NCI-H1048 (cell line): ENCODE results near the gene CD2BP2.
"Not testable (repeated sequence)": the region's sequence is repeated elsewhere in the genome, so short reads cannot be mapped to it uniquely, and the experiment has no call there.

ENCODE experiments used
- DNase-seq: peaks from one replicate; lab custom pipeline; 2025; lab: John Stamatoyannopoulos, UW

CD2BP2 gene

DNA sequence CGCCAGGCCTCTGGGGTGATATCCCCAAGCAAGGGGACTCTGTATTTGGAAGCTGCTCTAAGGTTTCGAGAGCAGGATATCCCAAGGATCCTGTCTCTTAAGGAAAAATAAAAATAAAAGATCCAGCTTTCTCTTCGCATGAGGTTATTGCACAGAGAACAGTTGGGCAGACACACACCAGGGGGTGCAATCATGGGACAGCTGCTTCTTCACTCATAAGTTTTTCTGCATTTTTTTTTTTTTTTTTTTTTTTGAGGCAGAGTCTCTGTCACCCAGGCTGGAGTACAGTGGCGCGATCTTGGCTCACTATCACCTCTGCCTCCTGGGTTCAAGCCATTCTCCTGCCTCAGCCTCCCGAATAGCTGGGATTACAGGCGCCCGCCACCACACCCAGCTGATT is 13.1 kb downstream of the CD2BP2 start:
- DNase-seq = not testable (repeated sequence)

DNA sequence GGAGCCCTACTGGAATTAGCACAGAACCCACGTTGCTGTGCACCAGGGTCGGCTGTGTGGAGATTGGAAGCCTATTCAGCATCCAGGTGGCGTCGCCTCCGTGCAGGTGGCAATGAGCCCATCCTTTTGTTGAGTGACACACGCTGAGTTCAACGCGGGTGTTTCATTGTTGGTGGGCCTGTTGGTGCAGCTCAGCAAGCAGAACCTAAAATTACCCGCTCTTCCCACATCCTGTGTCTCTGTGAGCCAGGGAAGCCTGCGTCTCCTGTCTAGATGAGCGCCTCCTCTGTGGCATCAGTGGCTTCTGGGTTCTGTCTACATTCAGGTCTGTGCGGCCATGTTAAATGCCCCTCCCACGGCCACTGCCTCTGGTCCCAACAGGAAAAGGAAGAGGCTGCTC is 14.5 kb downstream of the CD2BP2 start:
- no peak for DNase-seq

DNA sequence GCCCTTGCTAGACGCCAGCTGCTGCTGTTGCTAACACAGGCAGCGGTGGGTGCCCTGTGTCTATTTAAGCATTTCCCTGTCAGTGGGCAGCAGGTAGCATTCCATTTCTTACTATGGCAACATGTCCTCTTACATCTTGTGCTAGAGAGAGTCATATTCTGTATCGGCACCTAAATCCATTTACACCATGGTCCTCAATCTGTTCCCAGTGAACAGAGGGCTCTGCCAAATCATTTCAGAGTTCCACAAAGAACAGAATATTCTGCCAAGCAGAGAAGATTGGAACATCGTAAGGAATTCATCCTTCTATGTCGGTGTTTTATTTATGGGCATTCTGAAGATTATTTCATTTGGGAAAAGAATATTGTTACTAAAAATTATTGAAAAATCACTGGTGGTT is 16.4 kb downstream of the CD2BP2 start:
- DNase-seq = not testable (repeated sequence)

DNA sequence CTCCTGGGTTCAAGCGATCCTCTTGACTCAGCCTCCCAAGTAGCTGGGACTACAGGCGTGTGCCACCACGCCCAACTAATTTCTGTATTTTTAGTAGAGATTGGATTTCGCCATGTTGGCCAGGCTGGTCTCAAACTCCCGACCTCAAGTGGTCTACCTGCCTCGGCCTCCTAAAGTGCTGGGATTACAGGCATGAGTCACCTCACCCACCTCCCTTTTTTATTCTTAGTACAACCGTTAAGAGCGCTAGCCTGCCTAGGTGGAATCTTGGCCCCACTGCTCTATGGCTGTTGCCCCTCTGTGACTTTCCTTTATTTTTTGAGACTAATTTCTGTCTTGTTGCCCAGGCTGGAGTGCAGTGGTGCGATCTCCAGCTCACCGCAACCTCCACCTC is 17.1 kb downstream of the CD2BP2 start:
- not testable (repeated sequence) for DNase-seq

DNA sequence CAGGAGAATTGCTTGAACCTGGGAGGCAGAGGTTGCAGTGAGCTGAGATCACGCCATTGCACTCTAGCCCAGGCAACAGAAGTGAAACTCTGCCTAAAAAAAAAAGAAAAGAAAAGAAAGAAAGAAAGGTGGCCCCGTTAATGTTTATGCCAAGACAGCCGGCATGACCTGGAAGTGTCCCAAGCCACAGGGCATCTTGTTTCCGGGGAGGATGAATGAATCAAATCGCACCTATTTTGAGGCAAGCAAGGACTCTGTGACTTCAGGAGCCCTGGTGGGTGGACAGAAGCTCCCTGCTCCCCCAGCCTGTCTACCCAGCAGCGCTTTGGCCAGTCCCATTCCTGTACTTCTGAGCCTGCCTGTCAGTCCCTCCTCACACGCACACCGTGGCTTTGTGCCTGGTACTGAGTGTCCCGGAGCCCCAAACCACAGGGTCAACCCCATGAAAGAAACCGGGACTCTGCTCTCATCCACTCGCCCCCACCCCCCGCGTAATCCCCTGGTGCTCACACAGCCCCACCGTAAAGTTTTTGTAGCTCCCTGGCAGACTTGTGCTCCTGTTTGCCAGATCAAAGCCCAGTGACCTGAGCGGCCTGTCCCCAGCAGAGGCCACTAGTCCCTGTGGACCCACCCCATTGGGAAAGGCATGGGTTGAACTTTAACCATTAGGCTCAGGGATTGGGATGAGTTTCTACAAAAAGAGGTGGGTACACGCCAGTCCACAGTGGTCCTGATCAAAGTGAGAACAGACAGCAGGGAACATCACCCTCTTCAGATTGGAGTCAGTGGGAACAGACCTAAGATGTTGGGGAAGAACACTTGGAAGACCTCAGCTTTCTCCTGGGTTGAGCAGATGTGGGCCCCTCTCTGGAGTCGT is 19.3 kb downstream of the CD2BP2 start:
- DNase-seq = no peak

DNA sequence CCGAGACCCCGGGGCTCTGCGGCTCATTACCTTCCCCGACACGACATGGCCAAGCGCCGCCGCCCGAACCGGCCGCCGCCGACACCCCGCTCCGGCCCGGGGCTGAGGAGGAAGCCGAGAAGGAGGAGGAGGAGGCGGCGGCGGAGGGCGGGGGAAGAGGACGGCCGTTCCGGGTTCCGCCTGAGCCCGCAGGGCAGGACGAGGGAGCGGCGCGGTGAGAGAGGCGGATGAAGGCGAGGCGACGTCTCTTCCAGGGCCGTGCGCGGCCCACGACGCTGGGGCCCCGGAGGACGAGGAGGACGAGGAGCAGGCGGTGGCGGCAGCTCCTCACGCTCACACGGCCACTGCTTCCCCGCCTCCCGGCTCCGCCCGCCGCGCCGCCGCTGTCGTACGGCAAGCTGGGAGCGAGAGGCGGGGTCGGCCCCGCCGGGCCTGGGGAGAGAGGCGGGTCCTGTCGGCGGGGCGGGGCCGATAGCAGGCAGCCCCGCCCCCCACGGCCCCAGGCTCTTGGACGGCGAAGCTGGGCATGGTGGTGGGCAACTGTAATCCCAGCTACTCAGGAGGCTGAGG is 20.0 kb downstream of the CD2BP2 start:
- not testable (repeated sequence) for DNase-seq

DNA sequence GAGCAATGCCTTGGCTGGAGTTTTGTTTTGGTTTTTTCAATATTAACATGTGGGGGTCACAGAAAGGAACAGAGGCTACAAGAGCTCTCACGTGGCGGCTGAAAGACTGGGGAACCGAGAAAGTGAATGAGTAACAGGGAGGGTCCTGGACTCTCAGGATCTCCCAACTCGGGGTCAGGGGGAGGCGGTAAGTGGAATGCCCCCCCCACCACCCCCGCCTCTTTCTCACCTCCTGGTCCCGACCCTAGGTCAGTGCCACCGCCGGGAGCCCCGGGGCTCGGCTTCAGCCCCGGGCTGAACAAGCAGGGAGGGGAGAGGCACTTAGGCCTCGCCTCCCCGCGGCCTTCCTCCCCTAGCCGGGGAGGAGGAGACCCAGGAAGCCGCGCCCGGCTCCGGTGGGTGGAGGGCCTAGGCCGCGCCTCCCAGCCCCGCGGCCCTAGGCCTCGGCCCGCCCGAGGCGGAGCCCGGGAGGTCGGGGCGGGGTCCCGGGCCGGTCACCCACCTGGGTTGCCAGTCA is 20.6 kb downstream of the CD2BP2 start:
- DNase-seq = not testable (repeated sequence)

DNA sequence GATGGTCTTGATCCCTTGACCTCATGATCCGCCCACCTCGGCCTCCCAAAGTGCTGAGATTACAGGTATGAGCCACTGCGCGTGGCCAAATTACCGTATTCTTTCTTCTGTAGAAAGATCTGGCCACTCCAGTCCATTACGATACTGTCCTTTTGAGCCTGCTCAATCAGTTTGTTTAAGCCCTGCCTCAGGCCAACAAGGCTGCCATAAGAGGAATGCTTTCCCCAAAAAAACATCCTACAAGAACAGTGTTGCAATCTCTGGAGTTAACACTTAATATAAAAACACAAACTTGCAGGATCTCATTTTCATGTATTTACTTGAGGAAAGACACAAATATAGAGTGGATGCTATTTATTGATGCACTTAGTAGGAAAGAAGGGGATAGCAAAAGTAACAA is 30.9 kb downstream of the CD2BP2 start:
- DNase-seq = not testable (repeated sequence)

DNA sequence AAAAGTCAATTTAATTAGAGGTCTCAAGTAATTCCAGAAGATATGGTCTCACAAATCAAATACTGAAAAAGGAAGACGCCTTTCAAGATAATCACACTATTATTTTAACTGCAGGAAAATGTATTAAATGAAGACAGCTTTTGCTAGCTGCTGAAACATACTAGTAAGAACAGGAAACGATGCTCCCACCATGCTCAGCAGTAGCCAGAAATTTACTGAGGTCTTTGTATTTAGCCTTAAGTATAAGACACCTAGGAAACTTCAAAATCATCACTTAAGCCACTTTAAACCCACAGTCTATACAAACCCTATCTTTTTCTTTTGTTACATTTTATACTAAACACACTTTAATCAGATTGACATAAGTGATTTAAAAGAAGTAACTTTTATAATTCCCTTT is 36.5 kb downstream of the CD2BP2 start:
- not testable (repeated sequence) for DNase-seq

DNA sequence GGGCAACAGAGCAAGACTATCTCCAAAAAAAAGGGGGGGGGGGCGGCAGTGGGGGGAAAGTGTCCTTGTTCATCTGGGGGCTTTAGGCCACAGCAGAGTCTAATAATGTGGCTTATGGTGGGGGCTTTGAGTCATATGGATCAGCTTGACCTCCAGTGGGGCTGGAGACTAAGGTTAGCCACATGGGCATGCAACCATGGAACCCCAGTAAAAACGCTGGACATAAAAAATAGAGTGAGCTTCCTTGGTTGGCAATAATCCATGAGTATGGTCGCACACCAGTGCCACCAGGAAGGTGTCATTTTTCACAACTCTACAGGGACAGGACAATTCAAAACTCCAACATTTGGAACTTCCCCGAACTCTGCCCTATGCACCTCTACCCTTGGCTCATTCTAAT is 44.2 kb downstream of the CD2BP2 start:
- not testable (repeated sequence) for DNase-seq

DNA sequence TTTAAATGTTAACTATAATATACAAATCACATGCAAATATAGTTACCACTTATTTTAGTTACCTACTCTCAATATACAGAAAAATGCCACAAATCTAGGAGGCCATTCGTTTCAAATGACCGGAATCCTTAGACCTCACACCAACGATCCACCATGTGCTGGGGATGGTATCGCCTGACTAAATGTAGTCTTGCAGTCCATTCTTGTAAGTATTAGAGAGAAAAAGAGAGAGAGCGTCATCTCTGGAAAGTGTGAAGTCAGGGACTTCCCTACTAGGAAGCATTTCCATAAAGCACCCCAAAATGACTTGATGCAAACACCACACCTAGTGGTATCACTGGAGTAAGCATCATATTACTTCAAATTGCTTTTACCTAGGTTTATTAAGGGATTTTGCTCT is 45.9 kb downstream of the CD2BP2 start:
- DNase-seq = not testable (repeated sequence)
